ENCODE results near the gene BTBD7. TPM values are rescaled to one million over a fixed set of nuclear protein-coding genes. Genes with fewer than 3 reads are reported as not detected.

BTBD7 gene
- total and polyA plus RNA-seq, 7 experiments from 2014 or later = 7.5 to 31.7 (median 25.6) TPM

DNA sequence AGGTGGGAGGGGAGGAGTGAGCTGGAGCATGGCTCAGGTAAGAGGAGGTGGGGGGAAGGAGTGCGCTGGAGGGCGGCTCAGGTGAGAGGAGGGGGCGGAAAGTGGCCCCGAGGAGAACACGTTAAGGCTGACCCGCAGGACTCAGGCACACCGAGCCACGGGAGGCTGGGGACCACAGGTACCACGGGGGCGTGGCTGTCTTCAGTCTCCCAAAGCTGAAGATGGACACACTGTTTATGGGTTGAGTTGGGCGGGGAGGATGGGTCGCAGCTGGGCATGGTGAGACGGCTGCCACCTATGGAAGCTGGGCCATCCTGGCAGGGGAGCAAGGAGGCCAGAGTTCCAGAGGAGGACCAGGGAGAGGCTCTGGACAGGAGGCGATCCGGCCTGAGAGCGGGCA is 102.3 kb downstream of the BTBD7 start:
- H3K9me3 ChIP-seq (ENCODE audit: control insufficient read depth in 2 of 3, low read length in 3 of 3) = no peaks in the 10 kb centered on the region
- peaks cover 11 to 22% (median 14%) of the 10 kb centered on the region in 7 donors for H3K4me1 Mint-ChIP-seq
- intact Hi-C loops (cut with micrococcal nuclease) = no loop called here
- peak overlapping the region in 9 of 10 donors; percentile 18 to 76 (median 65) for H3K4me3 Mint-ChIP-seq
- H3K9me3 Mint-ChIP-seq = peaks cover 0 to 3% (median 0%) of the 10 kb centered on the region in 11 donors
- H3K27ac Mint-ChIP-seq = no peak overlapping the region
- peaks cover 6 to 39% (median 30%) of the 10 kb centered on the region in 5 donors for H3K36me3 Mint-ChIP-seq
- ChIA-PET CTCF (interaction anchor here (0.6 to 0.8 kb wide), 3 partner anchors 11 to 784 kb away, joined by 3 read pairs; no protein-coding TSS in a partner anchor), POLR2A (no interaction called here)
- peaks cover 0 to 4% of the 10 kb centered on the region in 2 donors for H3K4me1 ChIP-seq (ENCODE audit: control insufficient read depth in 2 of 2, insufficient read depth in 2 of 2, low read length in 2 of 2)
- peaks cover 0 to 18% (median 7%) of the 10 kb centered on the region in 5 donors for H3K27me3 Mint-ChIP-seq
- no peaks in the 10 kb centered on the region for H3K27me3 ChIP-seq (ENCODE audit: control insufficient read depth in 2 of 2, insufficient read depth in 2 of 2, low read length in 2 of 2)
- no peak for ATAC-seq
- no peak for DNase-seq
- H3K4me3 ChIP-seq (ENCODE audit: low read length) = no peak overlapping the region
- peaks cover 5 to 29% (median 6%) of the 10 kb centered on the region in 3 experiments for H3K36me3 ChIP-seq (ENCODE audit: control insufficient read depth in 2 of 3, insufficient read depth in 3 of 3, low read length in 3 of 3)
- no peak overlapping the region for H3K27ac ChIP-seq (ENCODE audit: low read depth, low read length)

DNA sequence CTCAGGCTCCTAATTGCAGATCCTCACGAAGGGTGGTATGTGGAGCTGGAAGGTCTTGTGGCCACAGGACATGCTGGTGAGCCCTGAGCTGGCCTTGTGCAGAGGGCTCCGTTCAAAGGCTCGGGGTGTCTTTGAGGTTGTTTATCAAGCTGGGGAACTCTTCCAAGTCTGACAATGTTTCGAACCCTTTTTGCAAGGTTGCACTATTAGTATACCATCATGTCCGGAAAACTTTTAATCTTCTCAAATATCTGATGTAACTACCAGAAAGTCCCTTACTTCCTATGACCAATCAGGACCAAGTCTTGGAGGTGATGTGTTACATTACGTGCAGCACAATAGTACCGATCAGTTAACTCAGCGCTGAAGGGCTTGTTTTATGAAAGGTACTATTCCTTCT is 104.3 kb downstream of the BTBD7 start:
- CTCF ChIA-PET = no interaction called here

DNA sequence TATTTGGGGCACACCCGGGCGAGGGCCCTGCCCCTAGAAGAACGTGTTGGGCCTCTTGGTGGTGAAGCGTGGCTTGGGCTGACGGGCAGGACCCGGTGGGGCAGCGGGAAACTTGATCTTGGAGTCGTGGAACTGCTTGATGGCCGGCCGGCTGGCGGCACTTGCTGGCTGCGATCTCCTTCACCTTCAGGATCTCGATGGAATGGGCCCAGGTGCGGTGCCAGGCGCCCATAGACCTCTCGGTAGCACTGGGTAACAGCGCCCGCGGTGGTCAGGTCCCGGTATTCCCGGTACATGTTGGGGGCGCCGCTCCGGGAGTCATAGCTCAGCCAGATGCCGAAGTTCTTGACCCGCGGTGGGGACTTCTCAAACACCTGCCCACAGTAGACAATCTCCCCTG is 109.3 kb downstream of the BTBD7 start:
- ChIA-PET CTCF (no interaction called here), POLR2A (no interaction called here)
- Mint-ChIP-seq H3K4me3 (no peak overlapping the region), H3K9me3 (no peaks in the 10 kb centered on the region), H3K36me3 (peaks cover 13 to 59% (median 51%) of the 10 kb centered on the region in 5 donors), H3K27me3 (no peaks in the 10 kb centered on the region), H3K27ac (no peak overlapping the region), H3K4me1 (peaks cover 0 to 4% (median 0%) of the 10 kb centered on the region in 7 donors)
- H3K4me1 ChIP-seq (ENCODE audit: control insufficient read depth in 2 of 2, insufficient read depth in 2 of 2, low read length in 2 of 2) = no peaks in the 10 kb centered on the region
- no peak for ATAC-seq
- no peak overlapping the region for H3K27ac ChIP-seq (ENCODE audit: low read depth, low read length)
- intact Hi-C loops (cut with micrococcal nuclease) = no loop called here
- DNase-seq = no peak
- no peak overlapping the region for H3K4me3 ChIP-seq (ENCODE audit: low read length)
- H3K36me3 ChIP-seq (ENCODE audit: control insufficient read depth in 2 of 3, insufficient read depth in 3 of 3, low read length in 3 of 3) = peaks cover 5 to 66% (median 6%) of the 10 kb centered on the region in 3 experiments
- no peaks in the 10 kb centered on the region for H3K27me3 ChIP-seq (ENCODE audit: control insufficient read depth in 2 of 2, insufficient read depth in 2 of 2, low read length in 2 of 2)
- no peaks in the 10 kb centered on the region for H3K9me3 ChIP-seq (ENCODE audit: control insufficient read depth in 2 of 3, low read length in 3 of 3)

More for the DNA sequence above, 104.3 kb downstream of the BTBD7 start:
- H3K9me3 ChIP-seq (ENCODE audit: control insufficient read depth in 2 of 3, low read length in 3 of 3) = no peaks in the 10 kb centered on the region
- H3K4me3 ChIP-seq (ENCODE audit: low read length) = no peak overlapping the region
- ATAC-seq = no peak
- no peak overlapping the region for H3K27ac ChIP-seq (ENCODE audit: low read depth, low read length)
- DNase-seq = no peak
- no peak overlapping the region for H3K27ac Mint-ChIP-seq
- no peaks in the 10 kb centered on the region for H3K27me3 ChIP-seq (ENCODE audit: control insufficient read depth in 2 of 2, insufficient read depth in 2 of 2, low read length in 2 of 2)
- H3K4me3 Mint-ChIP-seq = no peak overlapping the region
- H3K27me3 Mint-ChIP-seq = peaks cover 0 to 10% (median 6%) of the 10 kb centered on the region in 5 donors
- H3K4me1 Mint-ChIP-seq = peaks cover 11 to 15% (median 13%) of the 10 kb centered on the region in 7 donors
- peaks cover 0 to 3% (median 0%) of the 10 kb centered on the region in 11 donors for H3K9me3 Mint-ChIP-seq
- POLR2A ChIA-PET = no interaction called here
- intact Hi-C loops (cut with micrococcal nuclease) = no loop called here
- peaks cover 0 to 4% of the 10 kb centered on the region in 2 donors for H3K4me1 ChIP-seq (ENCODE audit: control insufficient read depth in 2 of 2, insufficient read depth in 2 of 2, low read length in 2 of 2)
- H3K36me3 Mint-ChIP-seq = peaks cover 8 to 51% (median 41%) of the 10 kb centered on the region in 5 donors
- peaks cover 5 to 44% (median 6%) of the 10 kb centered on the region in 3 experiments for H3K36me3 ChIP-seq (ENCODE audit: control insufficient read depth in 2 of 3, insufficient read depth in 3 of 3, low read length in 3 of 3)

DNA sequence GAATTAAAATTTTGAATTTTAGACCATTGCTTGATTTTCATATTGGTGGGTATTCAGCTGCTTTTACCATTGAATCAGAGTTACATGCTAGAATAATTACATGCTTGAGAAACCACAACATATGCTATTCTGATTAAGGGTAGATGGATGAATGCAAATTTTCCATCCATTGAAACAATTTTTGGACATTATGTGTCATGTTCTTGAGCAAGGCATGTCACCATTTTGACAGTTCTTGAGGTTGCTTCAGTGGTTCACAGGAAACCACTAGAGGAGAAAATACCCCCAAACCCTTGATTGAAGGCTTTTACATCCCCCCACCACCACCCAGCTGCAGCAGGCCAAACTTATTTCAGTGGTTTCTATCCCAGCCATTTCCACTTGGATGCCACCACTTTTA is 112.3 kb downstream of the BTBD7 start:
- Histone ChIP-seq H3K36me3 (ENCODE audit: control insufficient read depth in 2 of 3, insufficient read depth in 3 of 3, low read length in 3 of 3) (peaks cover 0 to 57% (median 4%) of the 10 kb centered on the region in 3 experiments), H3K4me3 (ENCODE audit: low read length) (no peak overlapping the region), H3K9me3 (ENCODE audit: control insufficient read depth in 2 of 3, low read length in 3 of 3) (no peaks in the 10 kb centered on the region), H3K27me3 (ENCODE audit: control insufficient read depth in 2 of 2, insufficient read depth in 2 of 2, low read length in 2 of 2) (no peaks in the 10 kb centered on the region), H3K4me1 (ENCODE audit: control insufficient read depth in 2 of 2, insufficient read depth in 2 of 2, low read length in 2 of 2) (no peaks in the 10 kb centered on the region), H3K27ac (ENCODE audit: low read depth, low read length) (no peak overlapping the region)
- intact Hi-C loops (cut with micrococcal nuclease) = no loop called here
- Mint-ChIP-seq H3K9me3 (no peaks in the 10 kb centered on the region), H3K36me3 (peaks cover 9 to 39% (median 27%) of the 10 kb centered on the region in 5 donors), H3K4me1 (peaks cover 0 to 4% (median 0%) of the 10 kb centered on the region in 7 donors), H3K4me3 (no peak overlapping the region), H3K27me3 (no peaks in the 10 kb centered on the region), H3K27ac (no peak overlapping the region)
- POLR2A ChIA-PET = interaction anchor here (0.7 to 1.1 kb wide), 2 partner anchors 13 to 36 kb away, joined by 3 to 4 read pairs; partner anchors contain the start of genes LYSET and MOAP1
- ATAC-seq (no peak), DNase-seq (no peak)
- CTCF ChIA-PET = interaction anchor here (0.9 kb wide), 1 partner anchor 268 kb away, joined by 5 read pairs; no protein-coding TSS in a partner anchor

DNA sequence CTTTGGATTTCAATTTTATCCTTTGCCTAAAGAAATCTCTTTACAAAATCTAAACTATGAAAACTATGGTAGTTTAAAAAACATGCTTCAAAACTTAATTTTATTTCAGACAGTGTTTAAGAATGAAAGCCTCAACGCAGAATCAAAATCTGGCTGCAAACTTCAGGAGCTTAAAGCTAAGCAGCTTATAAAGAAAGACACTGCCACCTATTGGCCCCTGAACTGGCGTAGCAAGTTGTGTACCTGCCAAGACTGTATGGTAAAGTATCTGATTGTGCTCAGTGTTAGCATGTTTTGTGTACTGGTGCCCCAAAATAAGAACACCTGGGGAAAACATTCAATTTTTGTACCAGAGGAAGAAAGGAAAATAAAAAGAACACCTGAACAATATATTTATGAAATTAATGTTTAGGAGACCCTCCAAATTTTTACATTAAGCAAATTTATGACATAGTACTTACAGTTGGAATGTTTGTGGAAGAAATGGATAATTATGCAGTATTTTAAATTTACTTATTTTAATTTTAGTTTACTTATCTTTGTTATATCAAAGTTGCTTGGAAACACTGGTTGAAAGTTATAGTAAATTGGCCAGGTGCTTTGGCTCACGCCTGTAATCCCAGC is 113.6 kb downstream of the BTBD7 start:
- no peak overlapping the region for H3K27ac Mint-ChIP-seq
- peaks cover 0 to 58% (median 9%) of the 10 kb centered on the region in 3 experiments for H3K36me3 ChIP-seq (ENCODE audit: control insufficient read depth in 2 of 3, insufficient read depth in 3 of 3, low read length in 3 of 3)
- H3K4me3 ChIP-seq (ENCODE audit: low read length) = no peak overlapping the region
- POLR2A ChIA-PET = interaction anchor here (0.8 to 1.0 kb wide), 2 partner anchors 33 to 106 kb away, joined by 3 read pairs; no protein-coding TSS in a partner anchor
- H3K4me3 Mint-ChIP-seq = no peak overlapping the region
- H3K27me3 Mint-ChIP-seq = no peaks in the 10 kb centered on the region
- H3K9me3 Mint-ChIP-seq = no peaks in the 10 kb centered on the region
- H3K27ac ChIP-seq (ENCODE audit: low read depth, low read length) = no peak overlapping the region
- DNase-seq = peak in 7 of 9 donors; percentile 27 to 66 (median 56)
- H3K36me3 Mint-ChIP-seq = peaks cover 9 to 34% (median 23%) of the 10 kb centered on the region in 5 donors
- no peaks in the 10 kb centered on the region for H3K9me3 ChIP-seq (ENCODE audit: control insufficient read depth in 2 of 3, low read length in 3 of 3)
- intact Hi-C loops (cut with micrococcal nuclease) = loop anchor here (1.0 kb wide), 6 partner anchors 34 to 267 kb away; partner anchors contain the start of genes LYSET (in 1 of the 2) and MOAP1 (in 1 of the 2)
- H3K4me1 ChIP-seq (ENCODE audit: control insufficient read depth in 2 of 2, insufficient read depth in 2 of 2, low read length in 2 of 2) = no peaks in the 10 kb centered on the region
- CTCF ChIA-PET = interaction anchor here (0.6 to 2.3 kb wide), 11 partner anchors 11 to 1661 kb away, joined by 3 to 21 read pairs (median 4); partner anchors contain the start of genes LYSET and MOAP1
- ATAC-seq = peak; percentile 87
- H3K27me3 ChIP-seq (ENCODE audit: control insufficient read depth in 2 of 2, insufficient read depth in 2 of 2, low read length in 2 of 2) = no peaks in the 10 kb centered on the region
- peaks cover 0 to 4% (median 0%) of the 10 kb centered on the region in 7 donors for H3K4me1 Mint-ChIP-seq

DNA sequence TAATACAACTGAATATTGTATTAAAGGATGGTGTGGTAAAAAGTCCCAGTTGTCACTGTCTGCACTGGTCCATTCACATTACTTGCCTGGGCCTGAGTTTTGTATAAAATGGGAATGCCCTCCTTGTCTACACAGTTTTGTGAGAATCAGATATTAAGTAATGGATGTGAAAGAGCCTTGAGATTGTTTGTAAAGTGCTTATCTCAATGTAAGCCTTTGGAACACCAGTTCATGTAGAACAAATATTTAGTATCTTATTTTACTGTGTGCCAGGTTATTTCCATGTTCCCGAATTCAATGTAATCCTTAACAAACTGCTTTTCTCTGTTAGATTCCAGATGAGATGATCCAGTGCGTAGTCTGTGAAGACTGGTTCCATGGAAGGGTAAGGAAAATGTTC is 118.2 kb downstream of the BTBD7 start:
- no peak for ATAC-seq
- Histone ChIP-seq H3K4me1 (ENCODE audit: control insufficient read depth in 2 of 2, insufficient read depth in 2 of 2, low read length in 2 of 2) (no peaks in the 10 kb centered on the region), H3K4me3 (ENCODE audit: low read length) (no peak overlapping the region), H3K27ac (ENCODE audit: low read depth, low read length) (no peak overlapping the region), H3K36me3 (ENCODE audit: control insufficient read depth in 2 of 3, insufficient read depth in 3 of 3, low read length in 3 of 3) (peaks cover 0 to 36% (median 14%) of the 10 kb centered on the region in 3 experiments), H3K9me3 (ENCODE audit: control insufficient read depth in 2 of 3, low read length in 3 of 3) (no peaks in the 10 kb centered on the region), H3K27me3 (ENCODE audit: control insufficient read depth in 2 of 2, insufficient read depth in 2 of 2, low read length in 2 of 2) (no peaks in the 10 kb centered on the region)
- peaks cover 0 to 9% (median 4%) of the 10 kb centered on the region in 7 donors for H3K4me1 Mint-ChIP-seq
- H3K27ac Mint-ChIP-seq = no peak overlapping the region
- CTCF ChIA-PET = no interaction called here
- no peaks in the 10 kb centered on the region for H3K27me3 Mint-ChIP-seq
- no peaks in the 10 kb centered on the region for H3K9me3 Mint-ChIP-seq
- intact Hi-C loops (cut with micrococcal nuclease) = no loop called here
- no peak for DNase-seq
- H3K4me3 Mint-ChIP-seq = no peak overlapping the region
- H3K36me3 Mint-ChIP-seq = peaks cover 4 to 34% (median 11%) of the 10 kb centered on the region in 5 donors
- POLR2A ChIA-PET = no interaction called here
